GM19455 (cell line): ENCODE data around the gene AZU1.

ENCODE experiments used
- ATAC-seq: cut with Tn5 transposase; IDR thresholded peaks from one replicate; pipeline ENCODE4 v1.9.1; 2021; ENCODE audit not compliant: unreplicated experiment

The AZU1 gene, protein sequence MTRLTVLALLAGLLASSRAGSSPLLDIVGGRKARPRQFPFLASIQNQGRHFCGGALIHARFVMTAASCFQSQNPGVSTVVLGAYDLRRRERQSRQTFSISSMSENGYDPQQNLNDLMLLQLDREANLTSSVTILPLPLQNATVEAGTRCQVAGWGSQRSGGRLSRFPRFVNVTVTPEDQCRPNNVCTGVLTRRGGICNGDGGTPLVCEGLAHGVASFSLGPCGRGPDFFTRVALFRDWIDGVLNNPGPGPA

DNA sequence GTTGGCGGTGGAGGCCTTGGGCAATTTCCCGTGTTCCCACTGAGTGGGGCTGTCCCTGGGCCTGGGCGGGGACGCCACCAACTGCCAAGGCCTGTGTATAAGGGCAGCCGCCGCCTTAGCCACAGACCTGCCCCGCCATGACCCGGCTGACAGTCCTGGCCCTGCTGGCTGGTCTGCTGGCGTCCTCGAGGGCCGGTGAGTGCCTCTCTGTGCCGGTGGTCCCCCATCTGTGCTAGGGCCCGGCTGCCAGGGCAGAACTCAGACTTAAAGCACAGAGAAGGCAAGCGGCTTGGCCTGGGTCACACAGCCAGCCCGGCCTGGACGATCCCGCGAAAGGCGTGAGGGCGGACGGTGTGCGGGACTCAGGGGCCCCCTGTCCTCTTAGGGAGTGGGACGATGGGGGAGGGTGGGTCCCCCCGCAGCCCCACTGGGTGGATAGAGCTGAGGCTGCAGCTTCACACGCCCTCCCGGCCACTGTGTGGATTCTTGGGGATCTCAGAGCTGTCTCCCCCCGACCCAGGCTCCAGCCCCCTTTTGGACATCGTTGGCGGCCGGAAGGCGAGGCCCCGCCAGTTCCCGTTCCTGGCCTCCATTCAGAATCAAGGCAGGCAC is at the start of gene AZU1:
Gene AZU1 (plus strand): TSS at position 128 of the 612 bp plus-strand sequence. CDS start 10 bp downstream, at position 138.
- ATAC-seq = no peak

DNA sequence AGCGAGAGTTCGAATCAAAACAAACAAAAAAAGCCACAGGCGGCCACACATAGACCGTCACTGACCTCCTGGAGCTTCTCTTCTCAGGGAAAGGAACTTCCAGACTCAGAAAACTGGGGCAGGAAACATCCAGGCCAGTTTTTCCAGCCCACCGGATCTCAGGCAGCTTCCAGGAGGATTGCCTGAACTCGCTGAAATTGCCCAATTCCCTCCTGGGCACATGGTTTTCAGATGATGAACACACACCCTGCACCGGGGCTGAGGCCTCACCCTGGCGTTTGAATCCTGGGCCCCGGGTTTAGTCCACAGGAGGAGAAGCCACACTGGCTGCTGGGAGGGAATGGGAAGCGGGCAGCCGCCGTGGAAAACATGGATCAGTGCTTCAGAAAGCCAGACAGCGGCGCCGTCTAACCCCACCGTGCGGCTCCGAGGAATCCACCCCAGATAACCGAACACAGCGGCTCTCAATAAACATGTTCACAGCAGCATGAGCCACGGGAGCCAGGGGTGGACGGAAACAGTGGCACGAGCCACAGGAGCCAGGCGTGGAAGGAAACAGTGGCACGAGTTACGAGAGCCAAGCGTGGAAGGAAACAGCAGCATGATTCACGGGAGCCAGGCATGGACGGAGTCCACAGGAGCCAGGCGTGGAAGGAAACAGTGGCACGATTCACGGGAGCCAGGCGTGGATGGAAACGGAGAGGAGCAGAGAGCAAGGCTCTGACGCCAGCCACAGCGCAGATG is 48.6 kb upstream of the AZU1 start:
- ATAC-seq = no peak

DNA sequence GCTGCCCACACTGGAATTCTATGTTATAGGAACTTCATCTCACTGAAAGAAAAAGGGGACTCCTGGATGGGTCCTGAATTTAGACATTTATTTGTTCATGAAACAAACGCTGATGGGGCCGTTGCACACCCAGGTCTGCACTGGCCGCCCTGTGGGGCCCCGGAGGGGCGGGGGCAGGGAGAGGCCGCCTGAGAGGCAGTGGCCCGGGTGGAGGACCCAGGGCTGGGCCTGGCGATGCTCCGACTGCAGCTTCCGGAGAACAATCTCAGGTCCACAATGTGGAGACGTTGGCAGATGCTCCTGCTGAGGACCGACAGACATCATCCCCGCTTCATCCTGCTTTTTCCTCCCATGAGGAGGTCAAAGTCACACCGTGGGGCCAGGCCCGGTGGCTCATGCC is 46.7 kb upstream of the AZU1 start:
- no peak for ATAC-seq

DNA sequence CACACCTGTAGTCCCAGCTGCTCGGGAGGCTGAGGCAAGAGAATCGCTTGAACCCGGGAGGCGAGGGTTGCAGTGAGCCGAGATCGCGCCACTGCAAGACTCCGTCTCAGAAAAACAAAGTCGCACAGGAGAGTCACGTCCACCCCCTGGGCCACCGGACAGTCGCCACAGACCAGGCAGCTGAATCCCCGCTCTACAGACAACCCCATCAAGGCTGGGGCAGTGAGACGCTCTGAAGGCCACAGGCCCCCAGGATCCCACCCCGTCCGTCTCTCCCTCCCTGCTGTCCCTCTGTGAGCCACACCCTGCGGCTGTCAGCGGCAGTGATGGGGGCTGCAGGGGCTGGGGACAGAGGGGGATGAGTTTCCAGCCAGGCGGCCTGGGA is 45.8 kb upstream of the AZU1 start:
- ATAC-seq = no peak

DNA sequence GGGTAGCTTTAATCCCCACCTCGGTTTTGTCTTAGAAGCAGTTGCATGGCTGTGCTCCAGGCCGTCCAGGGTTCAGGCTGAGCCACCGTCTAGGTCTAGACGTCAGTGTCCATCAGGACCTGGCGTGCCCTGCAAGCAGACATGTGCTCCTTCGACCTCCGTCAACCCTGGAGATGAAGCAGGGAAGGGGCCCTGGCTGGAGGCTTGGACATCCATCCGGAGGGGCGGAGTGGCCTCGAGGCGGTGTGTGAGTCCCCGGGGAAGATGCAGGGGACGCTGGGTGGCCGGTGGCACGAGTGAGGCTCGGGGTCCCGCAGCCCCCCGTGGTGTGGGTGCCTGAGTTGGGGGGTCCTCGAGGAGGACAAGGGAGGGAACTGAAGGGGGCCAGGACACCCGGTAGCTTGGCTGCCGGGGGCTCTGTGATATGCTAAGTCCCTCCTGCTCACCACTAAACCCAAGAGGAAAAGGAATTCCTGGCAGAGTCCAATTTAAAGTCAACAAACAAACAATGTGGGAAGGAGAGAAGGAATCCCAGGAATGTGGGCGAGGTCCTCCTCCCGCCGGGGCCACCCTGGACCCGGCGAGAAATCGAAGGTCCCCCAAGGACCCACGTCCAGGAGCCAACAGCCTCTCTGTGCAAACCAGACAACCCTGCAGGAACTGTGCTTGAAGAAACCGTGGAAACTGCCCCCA is 45.3 kb upstream of the AZU1 start:
- no peak for ATAC-seq

DNA sequence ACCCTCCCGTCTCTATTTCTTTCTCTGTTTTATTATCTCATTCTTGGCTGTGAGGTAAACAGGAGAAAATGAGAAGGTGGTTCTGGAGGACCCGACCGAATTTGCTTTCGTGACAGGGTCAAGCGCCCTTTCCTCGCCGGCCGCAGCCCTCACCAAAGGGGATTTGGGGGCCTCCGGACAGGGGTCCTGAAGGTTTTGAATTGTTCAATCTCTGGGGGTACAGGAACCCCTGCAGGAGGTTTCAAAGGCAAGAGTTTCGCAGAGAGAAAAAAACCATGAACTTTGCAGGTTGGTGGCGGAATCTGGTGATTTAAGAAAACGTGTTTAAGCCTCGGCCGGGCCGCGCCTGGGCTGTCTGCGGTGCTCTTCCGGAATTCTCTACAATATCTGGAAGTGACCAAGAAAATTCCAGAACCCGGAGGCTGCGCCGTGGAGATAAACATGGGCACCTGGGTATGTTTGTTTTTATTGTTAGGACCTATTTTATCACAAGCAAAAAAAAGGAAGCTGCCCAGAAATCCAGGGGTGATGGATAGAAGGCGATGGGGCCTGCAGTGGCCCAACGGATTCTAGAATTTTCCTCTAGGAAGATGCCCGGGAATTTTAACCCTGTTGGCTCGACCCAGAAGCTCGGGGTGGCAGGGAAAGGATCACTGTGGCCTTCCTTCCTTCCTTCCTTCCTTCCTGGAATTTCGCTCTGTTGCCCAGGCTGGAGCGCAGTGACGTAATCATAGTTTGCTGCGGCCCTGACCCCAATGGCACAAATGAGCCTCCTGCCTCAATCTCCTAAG is 44.6 kb upstream of the AZU1 start:
- no peak for ATAC-seq

DNA sequence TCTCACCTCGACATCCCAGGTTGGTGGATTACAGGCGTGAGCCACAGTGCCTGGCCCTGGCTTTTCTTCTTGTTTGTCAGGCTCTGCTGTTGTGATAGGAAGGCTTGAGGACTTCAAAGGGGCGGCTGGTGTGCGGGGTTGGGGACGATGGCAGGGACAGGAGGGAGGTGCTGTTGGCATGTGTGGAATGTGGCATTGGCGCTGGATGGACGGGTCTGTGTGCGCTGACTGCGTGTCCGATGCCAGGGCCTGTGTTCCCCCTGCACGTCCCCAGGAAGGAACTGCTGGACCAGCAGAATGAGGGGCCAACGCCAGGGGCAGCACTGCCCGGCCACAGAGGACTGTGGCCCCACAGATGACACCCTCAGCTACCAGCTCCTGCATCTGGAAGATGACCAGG is 43.1 kb upstream of the AZU1 start:
- no peak for ATAC-seq

DNA sequence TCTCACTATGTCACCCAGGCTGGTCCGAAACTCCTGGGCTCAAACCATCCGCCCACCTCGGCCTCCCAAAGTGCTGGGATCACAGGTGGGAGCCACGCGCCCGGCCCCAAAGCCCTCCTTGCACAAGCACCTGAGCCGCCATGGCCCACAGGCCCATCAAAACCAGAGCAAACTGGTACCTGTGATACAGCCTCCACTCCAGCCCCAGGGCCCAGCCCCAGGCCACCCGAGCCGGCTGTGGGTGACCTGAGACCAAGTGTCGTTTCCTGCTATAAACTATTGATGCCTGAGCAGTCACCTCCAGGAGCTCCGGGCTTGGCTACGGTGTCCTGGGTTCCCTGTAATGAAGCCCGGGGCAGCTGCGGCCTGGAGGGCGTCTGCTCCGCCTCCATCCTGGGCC is 40.1 kb upstream of the AZU1 start:
- ATAC-seq = no peak

DNA sequence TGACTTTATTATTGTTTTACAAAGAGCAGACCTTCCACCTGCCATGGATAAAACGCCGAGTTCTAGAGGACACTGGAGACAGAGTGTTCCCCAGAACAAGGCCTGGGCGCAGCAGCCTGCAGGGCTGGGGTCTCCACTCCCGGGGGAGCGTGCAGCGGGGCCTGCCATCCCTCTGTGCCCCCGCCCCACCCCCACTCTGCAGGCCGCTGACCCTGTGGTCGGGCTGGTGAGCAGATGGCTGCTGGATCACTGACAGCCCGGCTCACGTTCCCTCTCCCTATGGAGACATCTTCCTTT is 39.0 kb upstream of the AZU1 start:
- ATAC-seq = no peak

DNA sequence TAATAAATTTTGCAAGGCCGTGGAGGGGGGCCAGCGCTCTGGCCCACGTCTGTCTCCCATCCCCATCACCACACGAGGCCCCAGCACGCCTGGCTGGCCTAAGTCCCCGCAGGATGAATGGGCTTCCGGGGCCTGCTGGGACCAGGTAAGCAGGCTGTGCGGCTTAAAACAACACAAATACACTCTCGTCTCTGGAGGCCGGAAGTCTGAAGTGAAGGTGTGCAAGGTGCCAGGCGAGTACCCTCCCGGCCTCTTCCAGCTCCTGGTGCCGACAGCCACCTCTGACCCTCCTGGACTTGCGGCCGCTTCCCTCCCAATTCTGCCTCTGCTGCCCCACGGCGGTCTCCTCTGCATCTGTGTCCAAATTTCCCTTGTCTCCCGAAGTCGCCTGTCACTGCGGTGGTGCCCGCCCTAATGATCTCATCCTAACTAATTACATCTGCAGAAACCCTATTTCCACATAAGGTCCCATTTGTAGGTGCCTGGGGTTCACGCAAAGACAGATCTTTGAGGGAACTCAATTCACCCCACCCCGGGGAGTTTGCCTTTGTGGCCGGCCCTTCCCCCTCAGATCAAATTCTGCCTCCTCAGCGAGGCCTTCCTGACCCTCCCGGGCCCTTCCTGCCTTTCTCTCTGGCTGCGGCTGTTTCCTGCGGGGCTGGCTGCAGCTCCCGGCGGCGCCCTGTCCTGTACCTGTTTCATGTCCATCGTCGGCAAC is 38.5 kb upstream of the AZU1 start:
- ATAC-seq = no peak

DNA sequence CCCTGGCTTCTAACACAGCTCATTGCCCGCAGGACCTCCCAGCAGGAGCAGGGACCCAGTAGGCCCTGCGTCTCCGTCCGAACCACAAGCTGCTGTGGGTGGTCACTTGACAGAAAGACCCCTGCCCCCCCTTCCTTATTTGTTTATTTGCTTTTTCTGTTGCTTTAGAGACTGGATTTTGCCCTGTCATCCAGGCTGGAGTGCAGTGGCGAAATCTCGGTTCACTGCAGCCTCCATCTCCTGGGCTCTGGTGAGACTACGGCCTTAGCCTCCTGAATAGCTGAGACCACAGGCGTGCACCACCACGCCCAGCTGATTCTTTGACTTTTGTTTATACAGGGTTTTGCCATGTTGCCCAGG is 38.0 kb upstream of the AZU1 start:
- ATAC-seq = no peak

DNA sequence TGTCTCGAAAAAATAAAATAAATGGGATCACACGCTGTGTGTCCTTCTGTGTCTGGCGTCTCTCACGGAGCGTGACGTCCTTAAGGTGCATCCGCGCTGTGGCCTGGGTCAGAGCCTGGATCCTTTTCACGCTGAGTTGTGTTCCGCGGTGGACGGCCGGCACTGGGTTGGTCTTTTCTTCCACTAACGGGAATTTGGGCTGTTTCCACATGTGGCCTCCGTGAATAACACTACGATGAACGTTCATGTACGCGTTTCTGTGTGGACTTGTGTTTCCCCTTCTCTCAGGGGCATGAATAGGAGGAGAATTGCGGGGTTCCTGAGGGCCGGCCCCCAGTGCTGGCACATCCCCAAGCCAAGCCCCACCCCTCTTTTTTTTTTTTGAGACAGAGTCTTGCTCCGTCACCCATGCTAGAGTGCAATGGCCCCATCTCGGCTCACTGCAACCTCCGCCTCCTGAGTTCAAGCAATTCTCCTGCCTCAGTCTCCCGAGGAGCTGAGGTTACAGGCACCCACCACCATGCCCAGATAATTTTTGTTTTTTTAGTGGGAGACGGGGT is 36.5 kb upstream of the AZU1 start:
- ATAC-seq = no peak

DNA sequence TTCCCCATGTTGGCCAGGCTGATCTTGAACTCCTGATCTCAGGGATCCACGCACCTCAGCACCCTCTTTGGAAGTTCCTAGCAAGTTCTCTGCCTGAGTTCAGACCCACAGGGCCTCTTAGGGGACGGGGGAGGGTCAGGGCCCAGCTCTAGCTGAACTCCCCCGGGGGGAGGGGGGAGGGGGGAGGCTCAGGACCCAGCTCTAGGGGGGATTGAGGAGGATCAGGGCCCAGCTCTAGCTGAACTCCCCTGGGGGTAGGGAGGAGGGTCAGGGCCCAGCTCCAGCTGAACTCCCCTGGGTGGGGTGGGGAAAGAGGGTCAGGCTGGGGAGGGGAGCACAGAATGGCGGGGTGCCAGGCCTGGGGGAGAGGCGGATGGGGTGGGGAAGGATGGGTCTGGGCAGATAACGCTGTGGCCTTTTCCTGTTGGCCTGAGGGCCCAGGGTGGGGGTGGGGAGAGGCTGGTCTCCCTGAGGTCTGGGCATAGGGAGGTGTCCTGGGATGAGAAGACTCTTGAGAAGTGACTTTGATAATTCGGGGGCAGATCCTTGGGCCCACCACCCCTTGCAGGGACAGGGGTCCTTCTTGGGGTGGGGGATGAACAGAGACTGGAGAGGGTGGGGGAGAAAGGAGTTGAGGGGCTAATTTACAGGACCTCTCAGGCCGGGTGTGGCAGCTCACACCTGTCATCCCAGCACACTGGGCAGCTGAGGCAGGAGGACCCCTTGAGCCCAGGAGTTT is 35.9 kb upstream of the AZU1 start:
- ATAC-seq = no peak

DNA sequence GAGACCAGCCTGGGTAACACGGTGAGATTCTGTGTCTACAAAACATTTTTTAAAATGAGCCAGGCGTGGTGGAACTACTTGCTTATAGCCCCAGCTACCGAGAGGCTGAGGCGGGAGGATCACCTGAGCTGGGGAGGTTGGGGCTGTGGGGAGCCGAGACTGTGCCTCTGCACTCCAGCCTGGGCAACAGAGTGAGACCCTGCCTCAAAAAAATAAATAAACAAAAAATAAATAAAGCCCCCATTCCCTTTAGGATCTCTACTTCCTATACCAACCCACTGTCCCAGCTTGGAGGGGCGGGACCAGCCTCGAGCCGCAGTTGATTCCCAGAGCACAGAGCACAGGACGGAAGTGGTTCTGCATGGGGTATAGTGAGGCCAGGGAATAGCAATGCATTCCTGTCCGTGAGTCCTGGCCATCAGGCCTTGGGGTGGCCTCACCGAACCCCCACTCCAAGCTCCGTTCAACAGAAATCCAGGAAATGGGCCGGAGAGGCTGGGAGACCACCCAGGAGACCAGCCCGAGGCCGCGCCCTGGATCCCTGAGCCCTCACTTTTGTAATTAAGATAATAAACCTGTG is 35.2 kb upstream of the AZU1 start:
- no peak for ATAC-seq

DNA sequence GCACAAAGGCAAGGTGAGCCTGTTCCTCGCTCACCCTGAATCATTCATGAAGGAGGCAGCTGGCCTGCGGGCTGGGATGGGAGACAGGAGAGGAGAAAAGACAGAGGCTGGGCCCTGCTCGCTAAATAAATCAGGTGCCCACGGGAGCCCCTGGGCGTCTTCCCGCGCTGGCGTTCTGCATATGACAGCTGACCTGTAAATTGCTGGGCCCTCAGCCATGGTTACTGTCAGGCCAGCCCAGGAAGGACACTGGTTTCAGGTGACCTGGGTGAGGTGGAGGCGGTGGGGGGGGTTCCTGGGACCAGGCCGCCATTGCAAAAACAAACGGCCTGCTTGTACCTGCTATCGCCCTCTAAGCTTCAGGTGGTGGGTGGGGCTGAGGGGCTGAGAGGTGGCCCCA is 33.8 kb upstream of the AZU1 start:
- ATAC-seq = no peak

DNA sequence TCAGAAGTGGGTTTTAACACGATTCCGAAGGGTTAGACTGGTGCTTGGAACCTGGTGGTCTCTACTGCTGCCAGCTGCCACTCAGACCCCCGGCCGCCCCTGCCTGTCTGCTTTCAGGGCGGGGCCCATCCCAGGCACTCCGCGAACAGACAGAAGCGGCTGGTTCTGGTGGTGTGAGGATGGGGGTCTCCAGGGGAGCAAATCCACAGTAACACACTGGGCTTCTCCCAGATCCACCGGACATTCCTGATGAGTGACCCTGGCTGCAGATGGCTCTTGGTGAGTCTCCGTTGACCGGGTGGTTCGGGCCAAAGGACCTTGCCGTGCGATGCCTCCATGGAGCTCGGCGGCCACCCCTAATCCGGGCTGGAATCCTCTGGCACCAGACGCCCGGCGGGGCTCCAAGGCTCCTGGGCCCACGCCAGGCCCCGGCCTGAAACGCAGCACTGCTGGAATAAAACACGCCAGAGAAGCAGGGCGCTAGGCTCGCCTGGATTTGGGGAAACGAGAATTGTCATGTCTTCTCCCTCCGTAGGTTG is 32.5 kb upstream of the AZU1 start:
- no peak for ATAC-seq

DNA sequence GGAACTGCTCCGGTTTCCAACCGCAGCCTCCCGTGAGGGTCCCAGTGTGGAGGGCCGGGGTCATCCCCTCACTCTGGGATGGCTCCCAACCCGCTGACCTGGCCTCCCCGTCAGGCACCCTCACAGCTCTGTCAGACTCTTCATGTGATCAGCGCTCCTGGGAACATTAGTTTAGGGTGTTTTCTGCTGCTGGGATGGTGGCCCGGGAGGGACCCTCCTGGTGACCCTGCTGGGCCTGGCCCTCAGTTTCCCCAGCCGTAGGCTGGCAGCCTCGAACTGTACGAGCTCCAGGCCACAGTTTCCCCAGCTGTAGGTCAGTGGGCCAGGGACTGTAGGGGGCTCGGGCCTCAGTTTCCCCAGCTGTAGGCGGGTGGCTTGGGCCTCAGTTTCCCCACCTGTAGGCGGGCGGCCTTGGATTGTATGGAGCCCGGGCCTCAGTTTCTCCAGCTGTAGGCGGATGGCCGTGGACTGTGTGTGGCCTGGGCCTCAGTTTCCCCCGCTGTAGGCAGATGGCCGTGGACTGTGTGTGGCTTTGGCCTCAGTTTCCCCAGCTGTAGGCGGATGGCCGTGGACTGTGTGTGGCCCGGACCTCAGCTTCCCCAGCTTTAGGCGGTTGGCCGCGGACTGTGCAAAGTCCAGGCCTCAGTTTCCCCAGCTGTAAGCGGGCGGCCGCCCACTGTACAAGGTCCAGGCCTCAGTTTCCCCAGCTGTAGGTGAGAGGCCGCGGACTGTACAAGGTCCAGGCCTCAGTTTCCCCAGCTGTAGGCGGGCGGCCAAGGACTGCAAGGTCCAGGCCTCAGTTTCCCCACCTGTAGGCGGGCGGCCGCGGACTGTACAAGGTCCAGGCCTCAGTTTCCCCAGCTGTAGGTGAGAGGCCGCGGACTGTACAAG is 31.7 kb upstream of the AZU1 start:
- no peak for ATAC-seq
